OCI-LY7 (cell line): ENCODE measurements around the gene PAPOLB. TPM values are rescaled to one million over a fixed set of nuclear protein-coding genes. Genes with fewer than 3 reads are reported as not detected.

Source experiments
- Bru-seq: library from RNA; stranded (reverse); fragments of 400-500 nt; gene quantifications from one replicate; lab custom pipeline; 2021; lab: Mats Ljungman, UMichigan
- BruChase-seq, 2 experiments: library from RNA; stranded (reverse); fragments of 400-500 nt; gene quantifications; one replicate each; lab custom pipeline; 2021; lab: Mats Ljungman, UMichigan
- BruUV-seq: library from RNA; stranded (reverse); fragments of 400-500 nt; replicated peaks from 2 replicates; lab custom pipeline; 2021; lab: Mats Ljungman, UMichigan
- CTCF ChIA-PET: fragments of 300-600 bp; sonication (Branson Sonifier 250); formaldehyde crosslinking; loops from one replicate; lab custom pipeline; 2022; ENCODE audit warnings: antibody characterized with exemption; ENCODE audit not compliant: unreplicated experiment; lab: Charles Lee
- POLR2A ChIA-PET: fragments of 300-600 bp; sonication (Branson Sonifier 250); formaldehyde crosslinking; loops from one replicate; lab custom pipeline; 2022; ENCODE audit warnings: antibody characterized with exemption; lab: Charles Lee
- DNase-seq: peaks from one replicate; pipeline ENCODE4 v3.0.0-alpha.2; 2015; ENCODE audit warnings: low spot score
- H2AFZ ChIP-seq: fragments of 200-600 bp; sonication (generic), shearing (Covaris generic); 2 replicates; pipeline ENCODE4 v1.6.1; 2014; ENCODE audit warnings: mild to moderate bottlenecking, antibody characterized with exemption, low read length, moderate library complexity
- H3K27ac ChIP-seq: fragments of 200-600 bp; sonication (generic); 2 replicates; pipeline ENCODE4 v1.5.1; 2014; ENCODE audit warnings: mixed run types, low read depth, mild to moderate bottlenecking, moderate library complexity, low read length, inconsistent platforms; ENCODE audit not compliant: poor library complexity, severe bottlenecking
- H3K36me3 ChIP-seq: fragments of 200-600 bp; sonication (generic); 2 replicates; pipeline ENCODE4 v1.6.1; 2014; ENCODE audit warnings: mild to moderate bottlenecking, antibody characterized with exemption, low read length, moderate library complexity, mixed read lengths; ENCODE audit not compliant: insufficient read depth
- H3K4me1 ChIP-seq: fragments of 200-600 bp; sonication (generic); 2 replicates; pipeline ENCODE4 v1.5.1; 2014; ENCODE audit warnings: mild to moderate bottlenecking, low read length; ENCODE audit not compliant: insufficient read depth, poor library complexity, severe bottlenecking
- H3K4me2 ChIP-seq: fragments of 200-600 bp; sonication (generic); 2 replicates; pipeline ENCODE4 v1.6.1; 2014; ENCODE audit warnings: mild to moderate bottlenecking, low read length
- H3K4me3 ChIP-seq: fragments of 200-600 bp; sonication (generic); 2 replicates; pipeline ENCODE4 v1.5.1; 2014; ENCODE audit warnings: mild to moderate bottlenecking, low read depth, low read length; ENCODE audit not compliant: poor library complexity, severe bottlenecking
- H3K79me2 ChIP-seq: fragments of 200-600 bp; sonication (generic); 2 replicates; pipeline ENCODE4 v1.6.1; 2016; ENCODE audit warnings: low read depth, mild to moderate bottlenecking, low read length, moderate library complexity, mixed read lengths; ENCODE audit not compliant: insufficient read depth
- H3K9me2 ChIP-seq: fragments of 200-600 bp; sonication (generic); 2 replicates; pipeline ENCODE4 v1.6.1; 2016; ENCODE audit warnings: mild to moderate bottlenecking, low read length, mixed read lengths; ENCODE audit not compliant: insufficient read depth
- H3K9me3 ChIP-seq: fragments of 200-600 bp; sonication (generic); 2 replicates; pipeline ENCODE4 v1.6.1; 2014; ENCODE audit warnings: mild to moderate bottlenecking, mixed run types, low read length, mixed read lengths
- H4K20me1 ChIP-seq: fragments of 200-600 bp; sonication (generic); 2 replicates; pipeline ENCODE4 v1.6.1; 2014; ENCODE audit warnings: mild to moderate bottlenecking, antibody characterized with exemption, low read length, moderate library complexity, mixed read lengths; ENCODE audit not compliant: insufficient read depth
- CTCF ChIP-seq: fragments of 200-600 bp; sonication (generic); conservative IDR thresholded peaks from 2 replicates; pipeline ENCODE4 v1.5.1; 2014; ENCODE audit warnings: mild to moderate bottlenecking, antibody characterized with exemption, low read length, moderate library complexity, mixed read lengths
- EZH2phosphoT487 ChIP-seq: fragments of 200-600 bp; sonication (generic); IDR thresholded peaks from 2 replicates; pipeline ENCODE4 v1.6.1; 2018; ENCODE audit warnings: low read depth, borderline replicate concordance, mild to moderate bottlenecking, mixed run types, antibody characterized with exemption, low read length, moderate library complexity, mixed read lengths
- intact Hi-C: fragments of 100-400 bp; cut with micrococcal nuclease; formaldehyde crosslinking; loops from one replicate; pipeline ENCODE4 v1.10.0; 2022; ENCODE audit not compliant: unreplicated experiment
- long read RNA-seq: library from polyadenylated mRNA; stranded (forward); transcript quantifications from one replicate; pipeline ENCODE4 v2.0.0, GENCODE V29; 2022
- total RNA-seq, 2 experiments: library from RNA; depleted of rRNA in 1 of 2; stranded (reverse); fragments of >200 nt in 1 of 2; shearing (Covaris generic) in 1 of 2; gene quantifications; 2 replicates each; pipeline ENCODE4 v1.2.3, GENCODE V29; 2014 to 2022

Gene PAPOLB
- total RNA-seq (2014; rRNA removed; shearing (Covaris generic)), result not detected in 2 replicates
- total RNA-seq (2022), result 0.07 TPM in 1 of 2 replicates, not detected in the other
- Bru-seq, nascent RNA, result percentile 23 among the genes with signal in this experiment
- BruChase-seq, experiment 1, labeled RNA remaining after a 6-hour chase, result percentile 19 among the genes with signal in this experiment
- percentile 24 among the genes with signal in this experiment for BruChase-seq, experiment 2, labeled RNA remaining after a 2-hour chase
- long read RNA-seq, result 0 reads

GRCh38 chr7:4861673-4862072, at the start of gene PAPOLB:
PAPOLB (minus strand) TSS chr7:4862030; CDS start chr7:4861810, 220 bp downstream.
- H3K4me1 ChIP-seq, result no peaks in the 10 kb centered on the region
- no peak within 1 kb of the TSS for H3K27ac ChIP-seq
- no peak for TF ChIP-seq EZH2phosphoT487
- no peak for TF ChIP-seq CTCF
- H3K79me2 ChIP-seq, result no peaks in the 10 kb centered on the region
- no peak within 1 kb of the TSS for H2AFZ ChIP-seq
- H4K20me1 ChIP-seq, result no peaks in the 10 kb centered on the region
- no peak within 1 kb of the TSS for H3K4me3 ChIP-seq
- H3K36me3 ChIP-seq, result no peaks in the 10 kb centered on the region
- DNase-seq, result no peak
- intact Hi-C loops, result no loop called here
- CTCF ChIA-PET, result no interaction called here
- H3K4me2 ChIP-seq, result no peak within 1 kb of the TSS
- BruUV-seq, result no TSS peak
- POLR2A ChIA-PET, result no interaction called here
- H3K9me3 ChIP-seq, result no peaks in the 10 kb centered on the region
- H3K9me2 ChIP-seq, result no peaks in the 10 kb centered on the region; the same call in 1 of the 2 replicates

GRCh38 chr7:4911111-4911828, 49.4 kb upstream of the PAPOLB start:
- intact Hi-C loops, result no loop called here
- H3K4me3 ChIP-seq, result no peak overlapping the region
- H3K79me2 ChIP-seq, result no peaks in the 10 kb centered on the region
- H3K9me2 ChIP-seq, result no peaks in the 10 kb centered on the region
- no peak overlapping the region for H2AFZ ChIP-seq
- no TSS peak for BruUV-seq
- H3K27ac ChIP-seq, result no peak overlapping the region
- no peaks in the 10 kb centered on the region for H3K4me1 ChIP-seq
- DNase-seq, result no peak
- no peak for TF ChIP-seq EZH2phosphoT487
- TF ChIP-seq CTCF, result no peak
- H4K20me1 ChIP-seq, result no peaks in the 10 kb centered on the region
- no peaks in the 10 kb centered on the region for H3K9me3 ChIP-seq
- H3K36me3 ChIP-seq, result no peaks in the 10 kb centered on the region
- ChIA-PET CTCF (no interaction called here), POLR2A (interaction anchor here (0.6 kb wide), 1 partner anchor 187 kb away, joined by 3 read pairs; no protein-coding TSS in a partner anchor)
- H3K4me2 ChIP-seq, result no peak overlapping the region

GRCh38 chr7:4906682-4907081, 44.9 kb upstream of the PAPOLB start:
- no peak overlapping the region for H3K27ac ChIP-seq
- H3K4me1 ChIP-seq, result no peaks in the 10 kb centered on the region
- TF ChIP-seq EZH2phosphoT487 (no peak), CTCF (no peak)
- H2AFZ ChIP-seq, result no peak overlapping the region
- no peaks in the 10 kb centered on the region for H3K9me2 ChIP-seq
- intact Hi-C loops, result no loop called here
- DNase-seq, result no peak
- ChIA-PET CTCF (no interaction called here), POLR2A (no interaction called here)
- BruUV-seq, result no TSS peak
- no peaks in the 10 kb centered on the region for H4K20me1 ChIP-seq
- H3K4me2 ChIP-seq, result no peak overlapping the region
- no peaks in the 10 kb centered on the region for H3K9me3 ChIP-seq
- H3K36me3 ChIP-seq, result no peaks in the 10 kb centered on the region
- H3K4me3 ChIP-seq, result no peak overlapping the region
- no peaks in the 10 kb centered on the region for H3K79me2 ChIP-seq
